Activated gamma-delta T cell (primary cell): ENCODE results near the gene ZNF594.
"Not testable (repeated sequence)": the region's sequence is repeated elsewhere in the genome, so short reads cannot be mapped to it uniquely, and the experiment has no call there.

Experiments used
- DNase-seq: peaks from one replicate; lab custom pipeline; 2025; lab: John Stamatoyannopoulos, UW

ZNF594 gene

DNA sequence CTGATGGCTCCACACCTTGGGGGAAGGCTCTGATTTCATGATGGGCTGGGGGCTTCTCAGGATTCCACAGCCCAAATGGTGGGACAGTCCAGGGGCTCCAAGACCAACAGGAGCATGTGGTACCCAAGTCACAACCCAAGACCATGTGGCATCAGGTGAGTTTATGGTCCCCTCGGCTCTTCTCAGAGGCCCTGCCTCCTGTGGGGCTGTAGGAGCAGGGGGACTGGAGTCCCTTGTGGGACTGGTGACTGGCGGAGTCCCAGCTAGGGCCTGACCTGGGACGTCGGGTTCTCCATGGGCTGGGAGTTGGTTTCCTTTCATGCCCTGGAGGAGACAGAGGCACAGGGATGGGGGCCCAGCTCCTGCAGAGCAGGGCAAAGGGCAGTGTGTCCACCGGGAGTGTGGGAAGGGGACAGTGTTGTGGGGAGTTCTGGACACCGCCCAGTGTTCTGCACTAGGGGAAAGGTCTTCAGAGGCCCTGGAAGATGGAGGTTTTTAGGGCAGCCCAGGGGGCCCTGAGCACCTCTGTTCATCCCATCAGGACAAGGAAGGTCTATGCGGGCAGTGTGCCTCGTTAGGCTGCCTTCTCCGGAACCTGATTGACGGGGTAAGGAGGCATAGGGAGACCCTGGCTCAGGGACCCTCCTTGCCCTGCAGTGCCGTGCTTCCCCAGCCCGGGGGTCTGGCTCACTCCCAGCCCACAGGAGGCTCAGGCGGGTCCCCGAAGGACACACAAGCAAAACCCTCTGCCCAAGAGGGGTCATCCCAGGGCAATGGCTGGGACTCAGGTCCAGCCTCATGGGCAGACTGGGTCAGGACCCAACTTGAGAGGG lies 54.9 kb downstream of the ZNF594 start:
- not testable (repeated sequence) for DNase-seq

DNA sequence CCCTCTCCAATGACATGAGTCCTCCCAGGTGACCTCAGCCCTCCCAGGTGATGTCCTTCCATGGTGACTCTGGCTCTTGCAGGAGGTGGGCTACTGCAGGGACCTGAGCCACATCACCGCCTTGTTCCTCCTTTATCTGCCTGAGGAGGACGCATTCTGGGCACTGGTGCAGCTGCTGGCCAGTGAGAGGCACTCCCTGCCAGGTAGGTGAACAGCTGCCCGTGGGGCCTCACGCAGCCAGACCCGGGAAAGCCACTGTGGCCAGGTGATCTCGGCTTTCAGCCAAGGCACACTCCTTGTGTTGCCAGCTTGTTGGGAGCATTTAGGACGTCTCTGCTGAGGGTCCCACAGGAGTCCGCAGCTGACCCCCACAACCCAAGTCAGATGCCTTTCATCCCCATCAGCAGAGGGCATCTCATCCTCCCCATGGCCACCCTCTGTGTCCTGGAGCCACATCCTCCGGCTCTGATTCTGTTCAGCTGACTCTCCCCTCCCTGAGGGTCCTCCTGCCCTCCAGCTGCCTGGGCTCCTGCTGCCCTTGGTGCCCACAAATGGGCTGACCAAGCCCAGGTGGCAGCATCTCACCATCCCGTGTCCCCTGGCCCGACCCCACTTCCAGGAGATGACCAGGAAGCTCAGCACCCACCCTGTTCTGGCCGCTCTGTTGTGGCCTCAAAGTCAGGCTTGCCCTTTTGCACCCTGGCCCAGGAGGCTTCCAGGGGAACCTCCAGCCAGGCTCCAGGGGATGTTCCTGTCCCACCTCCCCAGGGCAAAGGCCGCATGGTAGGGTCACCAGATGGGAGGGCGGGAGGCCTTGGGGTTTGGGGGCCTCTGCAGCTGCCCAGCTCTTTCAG lies 55.7 kb downstream of the ZNF594 start:
- no peak for DNase-seq

DNA sequence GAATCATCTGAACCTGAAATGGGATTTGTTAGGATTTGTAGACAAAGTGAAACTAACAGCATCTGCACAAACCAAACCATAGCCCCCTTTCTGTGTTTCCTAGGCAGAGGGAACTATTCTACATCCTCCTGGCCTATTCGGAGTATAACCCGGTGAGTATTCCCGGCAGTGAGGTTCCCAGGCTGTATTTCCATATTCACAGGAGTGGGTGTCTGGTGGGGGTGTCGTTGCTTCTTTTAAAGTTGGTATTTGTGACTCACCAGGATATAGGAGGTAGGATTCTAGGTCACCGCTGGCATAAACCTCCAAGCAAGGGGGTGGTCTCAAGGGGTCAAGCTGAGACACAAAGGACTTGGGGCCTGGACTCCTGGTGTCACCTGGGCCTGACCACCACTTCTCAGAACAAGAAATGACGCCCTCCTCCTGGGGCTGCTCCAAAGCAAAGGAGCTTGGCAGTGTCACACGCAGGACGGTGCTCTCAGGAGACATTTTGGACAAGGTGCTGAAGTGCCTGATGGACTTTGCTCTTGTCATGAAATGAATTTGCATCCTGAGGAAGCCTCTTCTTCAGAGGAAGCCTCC lies 56.4 kb downstream of the ZNF594 start:
- not testable (repeated sequence) for DNase-seq

DNA sequence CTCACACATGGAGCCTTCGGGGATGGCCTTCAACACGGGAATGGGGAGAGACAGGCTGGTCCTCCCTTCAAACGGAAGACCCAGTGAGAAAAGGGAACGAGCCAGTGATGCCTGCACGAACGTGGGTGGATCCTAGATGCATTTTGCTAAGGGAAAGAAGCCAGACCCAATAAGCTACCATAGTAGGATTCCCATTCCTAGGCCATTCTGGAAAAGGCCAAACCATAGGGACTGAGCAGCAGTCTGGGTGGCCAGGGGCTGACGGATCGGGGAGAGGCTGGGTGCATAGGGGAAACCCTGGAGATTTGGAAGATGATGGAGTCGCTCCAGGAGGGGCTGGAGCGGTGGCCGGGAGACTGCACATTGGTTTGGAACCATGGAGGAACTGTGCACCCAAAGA lies 57.1 kb downstream of the ZNF594 start:
- not testable (repeated sequence) for DNase-seq

DNA sequence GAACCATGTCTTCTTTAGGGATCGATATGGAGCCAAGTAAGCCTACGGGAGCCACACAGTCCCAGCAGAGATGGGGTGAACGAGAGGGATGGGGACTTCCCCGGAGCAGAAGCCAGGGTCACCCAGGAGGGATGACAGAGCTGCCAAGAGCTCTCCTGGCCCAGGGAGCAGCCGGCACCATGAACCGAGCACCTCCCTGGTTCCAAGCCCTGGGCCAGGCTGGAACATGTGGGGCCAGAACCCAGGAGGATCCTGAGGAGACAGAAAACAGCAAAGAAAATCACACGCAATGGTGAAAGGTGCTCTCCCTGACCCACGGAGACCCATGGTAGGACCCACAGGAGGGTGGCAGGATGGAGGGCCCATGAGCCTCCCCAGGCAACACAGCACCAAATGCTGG lies 57.7 kb downstream of the ZNF594 start:
- DNase-seq = not testable (repeated sequence)

DNA sequence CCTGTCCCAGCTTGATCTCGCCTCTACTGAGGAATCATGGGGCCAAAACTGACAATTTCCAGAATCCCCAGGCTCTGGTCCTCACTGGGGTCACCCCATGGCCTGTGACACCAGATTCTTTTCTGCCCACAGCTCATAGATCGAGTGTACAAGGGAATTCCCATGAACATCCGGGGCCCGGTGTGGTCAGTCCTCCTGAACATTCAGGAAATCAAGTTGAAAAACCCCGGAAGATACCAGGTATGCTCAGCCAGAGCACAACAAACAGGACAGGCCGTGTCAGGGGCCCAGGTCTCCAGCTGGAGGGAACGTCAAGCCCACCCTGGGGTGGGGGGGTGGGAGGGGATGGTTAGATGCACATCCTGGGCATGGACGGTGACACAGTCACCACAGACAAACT lies 58.4 kb downstream of the ZNF594 start:
- DNase-seq = no peak

- DNase-seq = not testable (repeated sequence)
Observed at GRCh38 chr17:5132503-5133225, 59.0 kb downstream of the ZNF594 start.

GRCh38 chr17:5131799-5132502 lies 59.7 kb downstream of the ZNF594 start:
- not testable (repeated sequence) for DNase-seq

DNA sequence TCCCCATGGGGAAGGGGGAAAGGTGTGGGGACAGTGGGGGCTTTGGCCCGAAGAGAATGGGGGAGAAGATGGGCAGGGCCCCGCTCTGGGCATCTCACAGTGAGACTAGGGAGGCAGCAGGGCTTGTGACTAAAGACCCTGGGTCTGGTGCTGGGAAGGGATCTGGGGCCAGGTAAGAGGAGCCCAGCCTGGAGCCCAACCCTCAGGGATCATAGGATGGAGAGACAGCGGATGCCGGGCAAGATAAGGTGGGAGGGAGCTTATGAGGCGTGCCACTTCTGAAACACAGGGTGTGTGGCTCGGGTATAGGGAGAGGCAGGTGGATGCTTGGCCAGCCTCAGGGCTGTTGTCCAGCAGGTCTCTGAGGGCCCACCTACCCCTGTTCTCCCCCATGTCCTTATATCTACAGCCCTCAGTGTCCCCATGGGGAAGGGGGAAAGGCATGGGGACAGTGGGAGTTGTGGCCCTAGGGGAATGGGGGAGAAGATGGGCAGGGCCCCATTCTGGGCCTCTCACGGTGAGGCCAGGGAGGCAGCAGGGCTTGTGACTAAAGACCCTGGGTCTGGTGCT lies 60.4 kb downstream of the ZNF594 start:
- no peak for DNase-seq

DNA sequence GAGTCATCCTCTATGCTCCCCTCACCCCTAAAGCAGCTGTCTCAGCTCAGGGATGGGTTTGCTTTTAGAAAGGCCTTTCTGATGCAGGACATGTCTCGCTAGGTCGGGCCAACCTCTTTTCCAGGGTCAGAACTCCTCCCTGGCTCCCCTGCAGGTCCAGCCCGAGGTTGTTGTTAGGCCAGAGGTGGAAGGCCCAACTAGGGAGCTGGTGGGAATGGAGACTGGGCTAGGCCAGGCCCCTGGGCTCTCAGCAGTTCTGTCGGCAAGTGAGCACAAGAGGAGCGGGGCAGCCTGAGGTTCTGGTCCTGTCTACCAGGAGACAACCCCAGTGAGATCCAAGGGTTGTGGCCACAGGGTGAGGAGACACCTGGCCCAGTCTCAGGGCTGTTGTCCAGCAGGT lies 61.0 kb downstream of the ZNF594 start:
- DNase-seq = not testable (repeated sequence)

DNA sequence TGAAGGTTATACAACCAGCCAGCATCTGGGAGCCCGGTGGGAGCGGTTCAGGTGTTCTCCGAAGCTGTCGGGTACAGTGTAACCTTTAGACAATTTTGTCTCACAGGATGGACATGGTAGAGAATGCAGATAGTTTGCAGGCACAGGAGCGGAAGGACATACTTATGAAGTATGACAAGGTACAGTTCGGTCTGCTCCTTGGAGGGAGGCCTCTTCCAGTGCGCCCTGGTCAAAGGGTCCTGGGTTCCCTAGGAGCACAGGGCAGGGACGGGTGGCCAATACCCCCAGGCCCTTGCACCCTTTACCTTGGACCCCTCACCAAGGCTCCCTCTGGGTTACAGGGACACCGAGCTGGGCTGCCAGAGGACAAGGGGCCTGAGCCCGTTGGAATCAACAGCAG lies 61.4 kb downstream of the ZNF594 start:
- DNase-seq = not testable (repeated sequence)

- not testable (repeated sequence) for DNase-seq
Observed at GRCh38 chr17:5129770-5130169, 61.9 kb downstream of the ZNF594 start.
